Erythroblast (primary cell): ENCODE data around the gene PON2.

ENCODE experiments used
- DNase-seq, 2 experiments: peaks; one replicate each; lab custom pipeline; 2025; lab: John Stamatoyannopoulos, UW
- GATA1 ChIP-seq: IDR thresholded peaks from 2 replicates; pipeline ENCODE4 v1.6.1; 2011; ENCODE audit warnings: low read depth, mild to moderate bottlenecking, control low read depth, low read length, moderate library complexity
- POLR2A ChIP-seq: IDR thresholded peaks from 2 replicates; pipeline ENCODE4 v1.6.1; 2011; ENCODE audit warnings: mild to moderate bottlenecking, low read length

Gene PON2

DNA sequence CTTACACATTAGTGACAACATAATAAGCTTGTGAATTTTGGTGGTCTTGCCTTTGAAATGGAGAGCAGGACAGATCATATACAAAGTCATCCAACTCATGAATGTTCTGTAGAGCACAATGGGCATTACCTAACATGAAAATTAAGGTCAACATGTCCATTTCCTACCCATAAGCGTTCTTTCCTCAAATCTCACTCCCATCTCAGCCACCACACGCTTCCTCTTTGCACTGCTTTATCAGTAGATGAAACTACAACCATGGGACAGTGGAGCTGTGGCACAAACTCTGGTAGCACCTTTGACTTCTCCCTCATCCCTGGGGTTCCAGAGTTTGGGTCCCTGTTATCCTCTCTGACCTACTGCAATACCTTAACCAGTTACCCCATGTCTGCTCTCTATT lies 2.2 kb downstream of the PON2 start:
- TF ChIP-seq GATA1 (no peak), POLR2A (no peak)
- DNase-seq: no peak

DNA sequence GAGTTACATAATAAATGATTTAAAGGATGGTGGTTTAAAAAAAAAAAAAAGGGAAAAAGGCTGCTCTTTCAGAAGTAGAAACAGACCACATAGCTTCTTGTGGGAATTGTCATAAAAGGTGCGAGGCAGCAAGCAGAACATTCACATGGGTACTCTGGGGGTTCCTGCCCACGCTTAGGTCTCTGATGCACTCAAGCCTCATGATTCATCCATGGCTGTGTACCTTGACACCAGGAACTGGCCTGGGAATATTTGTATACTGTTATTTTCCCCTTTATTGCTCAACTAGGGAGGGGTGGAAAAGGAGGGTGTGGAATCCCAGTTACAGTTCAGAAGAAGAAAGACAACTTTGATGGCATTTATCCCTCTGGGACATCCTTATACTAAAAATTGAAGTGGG lies 4.0 kb downstream of the PON2 start:
- TF ChIP-seq GATA1: no peak
- DNase-seq: no peak

DNA sequence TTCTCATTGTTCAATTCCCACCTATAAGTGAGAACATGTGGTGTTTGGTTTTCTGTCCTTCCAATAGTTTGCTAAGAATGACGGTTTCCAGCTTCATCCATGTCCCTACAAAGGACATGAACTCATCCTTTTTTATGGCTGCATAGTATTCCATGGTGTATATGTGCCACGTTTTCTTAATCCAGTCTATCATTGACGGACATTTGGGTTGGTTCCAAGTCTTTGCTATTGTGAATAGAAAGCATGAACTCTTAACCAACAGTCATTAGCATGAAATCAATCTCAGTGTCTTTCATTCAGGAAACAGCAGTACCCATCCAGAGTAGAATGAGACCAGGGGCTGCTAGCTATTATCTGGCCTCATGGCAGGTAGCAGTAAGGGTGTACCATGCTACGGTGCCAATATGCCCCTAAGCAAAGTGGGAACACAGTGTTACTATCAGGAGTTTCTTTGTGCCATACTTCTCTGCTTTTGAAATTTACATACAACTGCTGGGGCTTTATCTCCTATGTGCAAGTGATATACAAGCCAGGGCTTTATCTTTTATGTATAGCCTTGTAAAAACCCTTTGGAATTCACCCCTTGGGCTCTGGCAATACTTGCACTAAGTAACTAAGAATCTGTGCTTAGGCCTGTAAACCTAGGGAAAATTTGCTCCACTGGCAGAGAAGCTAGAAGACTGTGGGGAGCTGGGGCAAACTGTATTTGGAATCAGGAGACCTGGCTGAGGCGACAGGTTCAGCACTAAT lies 5.4 kb downstream of the PON2 start:
- no peak for TF ChIP-seq POLR2A
- no peak for TF ChIP-seq GATA1
- no peak for DNase-seq

DNA sequence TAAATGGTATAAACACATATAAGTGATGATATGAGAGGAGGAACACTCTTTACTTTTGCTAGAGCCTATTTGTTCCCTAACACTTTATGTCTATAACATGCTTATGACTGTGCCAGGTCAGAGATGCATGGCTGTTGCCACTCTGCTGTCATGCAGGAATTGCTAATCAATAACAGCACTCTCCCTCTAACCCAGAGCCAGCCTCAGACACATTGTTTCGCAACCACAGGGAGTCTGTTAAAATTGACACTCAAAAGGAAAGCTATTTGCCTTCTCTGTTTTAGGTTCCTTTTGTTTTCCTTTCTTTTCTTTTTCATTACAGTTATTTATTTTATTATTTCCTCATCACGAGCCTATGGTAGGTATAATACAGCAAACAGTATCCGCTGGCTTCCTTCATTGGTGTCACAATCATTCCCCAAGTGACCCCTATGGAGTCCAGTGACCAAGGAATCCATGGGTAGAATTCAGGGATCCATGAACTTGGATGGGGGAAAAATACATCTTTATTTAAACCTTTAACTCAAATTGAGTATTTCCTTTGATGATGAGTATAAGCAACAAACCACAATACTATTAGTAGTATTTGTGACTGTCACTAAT lies 6.8 kb downstream of the PON2 start:
- DNase-seq: no peak
- TF ChIP-seq GATA1 (no peak), POLR2A (no peak)

DNA sequence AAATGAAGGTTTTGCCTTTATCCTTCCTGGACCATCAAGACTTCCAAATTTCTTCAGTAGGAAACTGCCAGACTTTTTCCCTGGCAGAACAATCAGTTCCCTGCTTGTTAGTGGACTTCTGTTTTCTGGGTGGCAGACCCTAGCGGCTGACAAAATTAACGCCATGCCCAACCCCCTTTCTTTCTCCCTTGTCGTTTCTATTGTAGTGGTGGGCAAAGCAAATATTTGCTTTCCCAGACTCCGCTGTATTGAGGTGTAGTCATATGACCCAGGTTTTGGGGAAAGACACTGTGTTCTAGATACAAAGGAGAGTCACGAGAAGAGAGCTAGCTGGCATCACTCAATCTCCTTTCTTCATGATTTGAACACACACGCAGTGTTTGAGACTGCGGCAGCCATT lies 7.7 kb downstream of the PON2 start:
- no peak for DNase-seq
- TF ChIP-seq POLR2A (no peak), GATA1 (no peak)

DNA sequence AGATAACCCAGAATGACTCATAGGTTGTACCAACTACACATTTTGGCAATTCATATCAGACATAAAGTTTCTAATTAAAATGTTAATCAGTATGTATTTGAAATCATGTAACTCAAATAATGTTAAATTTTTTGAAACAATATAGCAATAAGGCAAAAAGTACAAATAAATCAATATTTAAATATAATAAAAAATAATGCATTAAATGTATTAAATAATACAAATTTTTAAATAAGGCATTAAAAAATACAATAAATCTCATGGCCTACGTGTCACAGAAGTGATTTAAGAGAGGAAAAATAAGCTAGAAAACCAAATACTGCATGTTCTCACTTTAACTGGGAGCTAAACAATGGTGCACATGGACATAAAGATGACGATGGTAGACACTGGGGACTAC lies 9.1 kb downstream of the PON2 start:
- no peak for DNase-seq
- TF ChIP-seq POLR2A (no peak), GATA1 (no peak)

DNA sequence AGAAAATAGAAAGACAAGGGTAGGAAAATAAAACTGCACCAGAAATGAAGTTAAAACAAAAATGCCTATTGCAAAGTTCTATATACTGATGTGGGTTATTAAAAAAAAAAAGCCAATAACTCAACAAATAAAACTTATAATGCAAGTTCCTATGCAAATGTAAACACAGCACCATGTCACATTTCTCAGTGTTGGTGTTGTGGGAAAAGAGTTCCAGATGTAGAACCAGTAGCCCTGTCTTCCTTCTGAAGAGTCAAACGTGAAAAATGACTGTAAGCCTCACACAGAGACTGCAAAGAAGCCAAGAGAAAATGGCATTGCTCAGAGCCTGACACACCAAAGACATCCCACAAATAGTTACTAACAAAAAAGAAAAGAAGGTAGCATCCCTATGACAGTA lies 10.1 kb downstream of the PON2 start:
- no peak for DNase-seq
- no peak for TF ChIP-seq GATA1
- TF ChIP-seq POLR2A: no peak

DNA sequence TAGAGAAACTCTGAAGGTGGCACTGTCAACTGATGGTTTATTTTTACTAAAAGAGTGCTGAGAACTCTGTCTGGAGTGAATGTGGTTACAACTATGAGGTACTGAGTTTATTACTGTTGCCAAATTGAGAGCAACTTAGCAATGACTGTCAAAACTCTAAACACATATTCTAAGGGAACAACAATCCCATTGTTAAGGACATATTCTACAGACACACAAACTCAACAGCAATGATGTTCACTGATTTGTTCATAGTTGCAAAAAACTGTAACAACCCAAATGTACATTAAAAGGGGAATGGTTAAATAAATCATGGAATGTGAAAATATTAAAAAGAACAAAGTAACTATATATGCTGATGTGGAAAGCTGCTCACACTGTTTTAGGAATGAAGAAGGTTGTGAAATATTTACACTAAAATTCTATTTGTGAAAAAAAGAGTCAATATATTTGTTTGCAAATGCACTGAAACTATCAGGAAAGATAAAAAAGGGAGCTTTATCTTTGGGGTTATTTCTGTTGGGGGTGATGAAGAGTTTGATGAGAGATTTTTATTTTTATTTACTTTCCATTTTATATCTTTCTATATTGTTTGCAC lies 12.9 kb downstream of the PON2 start:
- no peak for TF ChIP-seq GATA1
- TF ChIP-seq POLR2A: no peak
- no peak for DNase-seq

DNA sequence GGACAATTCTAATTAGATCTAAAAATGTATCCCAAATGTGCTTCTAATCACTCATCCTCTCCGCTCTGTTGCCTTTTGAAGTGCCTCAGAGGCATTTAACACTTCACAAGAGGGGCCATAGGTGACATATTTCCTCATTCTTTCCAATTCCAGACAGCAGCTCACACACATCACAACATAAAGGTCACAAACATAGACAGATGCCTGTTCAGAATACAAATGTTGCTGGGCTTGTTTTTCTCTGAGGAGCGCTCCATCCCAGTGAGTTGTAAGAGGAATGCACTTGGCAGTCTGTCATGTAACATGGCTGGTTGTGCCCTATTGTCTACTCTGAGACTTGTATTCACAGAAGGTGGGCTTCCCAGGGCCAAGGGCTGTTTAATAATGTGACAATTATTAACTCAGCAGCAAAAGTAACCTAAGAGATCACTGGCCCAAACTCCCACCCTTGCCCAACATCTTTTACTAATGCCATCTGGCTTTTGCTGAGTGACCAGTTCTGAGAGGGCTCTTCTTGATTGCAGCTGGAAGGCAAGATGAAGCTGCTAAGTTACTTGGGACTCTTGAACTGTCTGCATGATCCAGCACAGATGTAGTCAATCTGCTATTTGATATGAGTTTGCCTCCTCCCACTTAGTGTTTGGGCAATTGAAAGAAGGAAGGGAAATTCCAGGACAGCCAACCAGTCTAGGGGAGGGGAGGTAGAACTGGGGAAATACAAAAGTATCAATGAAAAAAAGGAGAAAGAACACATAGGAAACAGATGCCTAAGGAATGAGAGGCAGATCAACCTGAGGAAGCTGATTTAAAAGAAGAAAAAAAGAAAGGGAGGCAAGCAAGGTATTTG lies 13.6 kb downstream of the PON2 start:
- no peak for TF ChIP-seq GATA1
- TF ChIP-seq POLR2A: no peak
- DNase-seq: no peak

DNA sequence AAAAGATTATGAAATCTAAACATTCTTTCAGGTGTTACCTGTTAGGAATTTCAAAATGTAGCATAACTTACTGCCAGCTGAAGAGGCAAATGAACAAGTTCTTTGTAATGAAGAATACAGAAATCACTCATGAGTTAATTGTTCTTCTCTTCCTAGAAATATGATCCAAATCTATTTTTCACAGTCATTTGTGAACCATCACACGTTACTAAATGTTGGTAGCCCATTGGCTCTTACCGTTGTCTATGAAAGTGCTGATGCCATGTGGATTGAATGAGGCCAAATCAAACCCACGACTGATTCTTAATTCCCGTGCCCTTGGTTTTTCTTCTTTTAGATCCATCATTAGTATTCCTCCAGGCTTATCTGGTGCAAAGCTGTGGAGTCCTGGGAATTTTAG lies 22.8 kb downstream of the PON2 start:
- no peak for TF ChIP-seq GATA1
- no peak for TF ChIP-seq POLR2A
- DNase-seq: no peak

DNA sequence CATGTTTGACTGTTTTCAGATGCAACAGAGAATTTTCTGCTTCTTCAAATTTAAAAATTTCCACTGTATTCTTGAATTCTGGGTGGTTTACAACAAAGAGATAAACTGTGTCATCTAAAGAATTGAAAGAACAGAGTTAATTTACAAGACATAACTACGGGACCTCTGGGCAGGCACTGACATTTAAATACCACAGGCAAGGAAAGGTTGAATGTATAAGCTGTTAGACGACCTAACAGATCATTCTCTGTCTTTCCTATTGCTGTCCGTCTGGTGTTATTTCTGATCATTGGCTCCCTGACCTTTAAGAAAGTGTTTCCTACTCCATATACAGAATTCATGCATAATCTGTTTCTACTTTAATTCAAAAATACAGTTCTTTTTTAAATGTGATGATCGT lies 23.2 kb downstream of the PON2 start:
- TF ChIP-seq GATA1 (no peak), POLR2A (no peak)
- no peak for DNase-seq

DNA sequence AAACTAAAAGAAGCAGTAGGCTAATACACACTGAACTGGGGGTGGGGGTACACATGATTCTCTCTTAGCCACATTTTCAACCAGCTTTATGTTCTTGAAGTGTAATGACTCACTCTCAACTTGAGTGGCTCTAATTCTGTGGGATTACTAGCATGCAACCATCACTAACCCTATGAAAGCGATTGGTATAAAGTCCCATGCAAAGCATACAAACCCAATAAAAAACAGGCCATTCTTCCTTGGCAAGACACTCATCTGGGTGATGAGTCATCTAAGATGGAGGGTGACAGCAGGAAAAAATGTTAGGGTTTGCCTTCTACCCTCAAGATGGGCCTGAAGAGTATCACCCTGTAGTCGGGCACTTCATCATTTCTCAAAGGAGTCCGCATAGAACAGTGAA lies 23.8 kb downstream of the PON2 start:
- TF ChIP-seq GATA1 (no peak), POLR2A (no peak)
- DNase-seq: no peak

DNA sequence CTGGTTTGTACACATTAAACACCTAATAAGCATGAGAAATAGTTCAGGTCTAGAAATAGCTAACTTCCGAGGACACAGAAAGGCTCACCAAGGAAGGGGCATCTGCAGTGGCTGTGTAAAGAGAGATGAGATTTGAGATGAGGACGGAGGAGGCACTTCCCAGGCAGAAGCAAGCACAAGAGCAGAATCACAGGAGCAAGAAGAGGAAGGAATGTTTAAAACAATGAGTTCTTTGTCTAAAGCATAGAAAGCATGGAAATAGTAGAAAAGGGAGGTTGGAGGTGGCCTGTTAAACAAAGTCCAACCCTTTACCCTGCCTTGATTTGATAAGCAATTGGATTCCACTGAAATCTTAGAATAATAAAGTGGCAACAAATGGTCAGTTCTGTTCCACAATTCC lies 27.1 kb downstream of the PON2 start:
- TF ChIP-seq POLR2A: no peak
- DNase-seq: no peak

DNA sequence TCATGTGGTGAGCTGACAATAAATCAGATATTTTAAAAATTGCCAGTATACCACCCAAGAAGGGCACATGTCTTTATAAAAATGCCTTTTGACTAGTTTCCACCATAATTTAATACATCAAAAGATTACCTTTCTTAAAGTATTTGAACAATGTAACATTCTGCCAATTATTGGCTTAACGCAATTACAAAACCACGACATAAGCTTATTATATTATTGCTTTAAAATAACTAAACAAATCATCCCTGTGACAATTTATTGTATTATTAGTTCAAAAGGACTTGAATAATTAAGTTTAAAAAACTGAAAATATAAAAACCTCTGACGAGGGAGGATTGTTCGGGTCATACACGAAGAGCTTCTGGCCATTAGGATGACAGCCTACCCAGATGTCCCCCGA lies 29.0 kb downstream of the PON2 start:
- TF ChIP-seq POLR2A (no peak), GATA1 (no peak)
- DNase-seq: no peak

DNA sequence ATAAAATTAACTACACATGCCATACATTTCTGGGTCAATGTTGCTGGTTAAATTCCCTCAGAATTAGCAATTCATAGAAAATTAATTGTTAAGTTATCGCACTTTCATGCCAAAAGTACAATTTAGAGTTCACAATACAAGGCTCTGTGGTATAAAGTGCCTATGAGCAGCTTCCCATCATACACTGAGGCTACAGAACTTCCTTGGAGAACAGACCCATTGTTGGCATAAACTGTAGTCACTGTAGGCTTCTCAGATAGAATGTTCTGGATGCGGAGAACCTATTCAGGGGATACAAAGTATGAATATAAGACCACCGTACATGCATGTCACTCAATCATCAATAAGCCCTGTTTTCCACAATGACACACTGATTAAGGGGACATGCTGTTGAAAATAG lies 29.6 kb downstream of the PON2 start:
- TF ChIP-seq POLR2A: no peak
- no peak for DNase-seq
